ENCODE measurements around the gene WASF2.

Gene WASF2

GRCh38 chr1:27398405-27399149 is 91.4 kb downstream of the WASF2 start:
- Histone ChIP-seq H3K4me3 (ENCODE audit: insufficient read depth in 1 of 2, low read depth in 1 of 2, low read length in 2 of 2) (no peak overlapping the region), H2BK12ac (ENCODE audit: low read length in 2 of 2) (no peak overlapping the region)

GRCh38 chr1:27397749-27398148 is 92.2 kb downstream of the WASF2 start:
- peaks cover 9% of the 10 kb centered on the region for H3K79me1 ChIP-seq (replicated peaks; ENCODE audit: low read length, poor library complexity, severe bottlenecking)
- H3K36me3 ChIP-seq (ENCODE audit: control insufficient read depth in 1 of 2, insufficient read depth in 2 of 2, low read depth in 1 of 2, low read length in 2 of 2) = peaks cover 6% of the 10 kb centered on the region in 2 experiments
- H3K14ac ChIP-seq (ENCODE audit: low read length in 2 of 2) = no peak overlapping the region
- DNase-seq = no peak
- H2AK5ac ChIP-seq (ENCODE audit: low read length, severe bottlenecking) = peak overlapping the region; percentile 4
- no peak overlapping the region for H3K9ac ChIP-seq (ENCODE audit: low read length)
- H2BK5ac ChIP-seq (ENCODE audit: low read depth, low read length, poor library complexity, severe bottlenecking) = no peak overlapping the region
- no peak overlapping the region for H2AFZ ChIP-seq (ENCODE audit: low read depth, low read length)
- peaks cover 36% of the 10 kb centered on the region for H3K4me1 ChIP-seq (ENCODE audit: control insufficient read depth, insufficient read depth, low read depth, low read length)
- no peak overlapping the region for H3K27ac ChIP-seq (ENCODE audit: low read length, poor library complexity, severe bottlenecking)
- H2BK15ac ChIP-seq (ENCODE audit: low read depth, poor library complexity, severe bottlenecking) = no peak overlapping the region
- no peak overlapping the region for H3K4me2 ChIP-seq (ENCODE audit: low read length, poor library complexity, severe bottlenecking)
- H2BK12ac ChIP-seq (ENCODE audit: low read length in 2 of 2) = no peak overlapping the region
- no peaks in the 10 kb centered on the region for H3K9me3 ChIP-seq (ENCODE audit: control insufficient read depth, low read length)
- peaks cover 0 to 3% of the 10 kb centered on the region in 2 experiments for H3K27me3 ChIP-seq (ENCODE audit: control insufficient read depth in 1 of 2, insufficient read depth in 1 of 2, low read length in 2 of 2)
- WGBS = 87% methylated on average over 7 of the region's 7 CpGs
- no peak overlapping the region for H2BK120ac ChIP-seq (ENCODE audit: low read depth, low read length)
- H3K18ac ChIP-seq (ENCODE audit: low read depth in 1 of 2, low read length in 2 of 2) = no peak overlapping the region
- no peak overlapping the region for H4K91ac ChIP-seq (ENCODE audit: low read length)
- H4K8ac ChIP-seq (ENCODE audit: low read length) = peak overlapping the region; percentile 14
- no peak overlapping the region for H3K4me3 ChIP-seq (ENCODE audit: insufficient read depth in 1 of 2, low read depth in 1 of 2, low read length in 2 of 2)
- H3K4ac ChIP-seq (ENCODE audit: low read depth in 1 of 2, low read length in 2 of 2) = no peak overlapping the region
- H3K23ac ChIP-seq (ENCODE audit: low read length in 2 of 2) = no peak overlapping the region

More at GRCh38 chr1:27398405-27399149, 91.4 kb downstream of the WASF2 start:
- Histone ChIP-seq H3K4ac (ENCODE audit: low read depth in 1 of 2, low read length in 2 of 2) (no peak overlapping the region), H4K8ac (ENCODE audit: low read length) (no peak overlapping the region), H3K18ac (ENCODE audit: low read depth in 1 of 2, low read length in 2 of 2) (no peak overlapping the region), H3K9ac (ENCODE audit: low read length) (peak overlapping the region; percentile 66), H3K79me1 (replicated peaks; ENCODE audit: low read length, poor library complexity, severe bottlenecking) (peaks cover 6% of the 10 kb centered on the region), H2AK5ac (ENCODE audit: low read length, severe bottlenecking) (no peak overlapping the region), H4K91ac (ENCODE audit: low read length) (no peak overlapping the region), H2BK15ac (ENCODE audit: low read depth, poor library complexity, severe bottlenecking) (peak overlapping the region; percentile 82), H2AFZ (ENCODE audit: low read depth, low read length) (no peak overlapping the region), H3K4me1 (ENCODE audit: control insufficient read depth, insufficient read depth, low read depth, low read length) (peaks cover 37% of the 10 kb centered on the region), H3K14ac (ENCODE audit: low read length in 2 of 2) (no peak overlapping the region), H3K4me2 (ENCODE audit: low read length, poor library complexity, severe bottlenecking) (no peak overlapping the region), H3K23ac (ENCODE audit: low read length in 2 of 2) (no peak overlapping the region), H3K36me3 (ENCODE audit: control insufficient read depth in 1 of 2, insufficient read depth in 2 of 2, low read depth in 1 of 2, low read length in 2 of 2) (peaks cover 6 to 11% of the 10 kb centered on the region in 2 experiments), H2BK120ac (ENCODE audit: low read depth, low read length) (no peak overlapping the region), H3K9me3 (ENCODE audit: control insufficient read depth, low read length) (no peaks in the 10 kb centered on the region), H3K27me3 (ENCODE audit: control insufficient read depth in 1 of 2, insufficient read depth in 1 of 2, low read length in 2 of 2) (peaks cover 0 to 3% of the 10 kb centered on the region in 2 experiments), H2BK5ac (ENCODE audit: low read depth, low read length, poor library complexity, severe bottlenecking) (no peak overlapping the region), H3K27ac (ENCODE audit: low read length, poor library complexity, severe bottlenecking) (no peak overlapping the region)
- 89% methylated on average over 4 of the region's 4 CpGs for WGBS
- DNase-seq = no peak

DNA sequence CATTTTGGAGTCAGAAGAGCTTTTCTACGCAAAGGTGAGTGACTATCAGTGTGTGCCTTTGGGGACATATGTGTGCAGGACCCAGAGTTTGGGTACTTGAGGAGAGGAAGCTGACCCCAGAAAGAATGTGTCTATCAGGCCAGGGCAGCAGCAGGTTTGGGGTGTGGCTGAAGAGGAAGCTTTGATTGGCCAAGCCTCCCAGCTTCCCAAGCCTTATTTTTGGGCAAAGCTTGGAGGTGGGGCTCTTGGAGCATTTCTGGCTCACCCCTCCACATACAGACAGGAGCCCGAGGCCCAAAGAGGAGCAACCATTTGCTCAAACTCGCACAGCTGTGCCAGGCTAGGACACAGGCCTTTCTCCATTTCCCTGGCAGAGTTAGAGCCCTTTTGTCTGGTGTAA is 92.9 kb downstream of the WASF2 start:
- Histone ChIP-seq H3K14ac (ENCODE audit: low read length in 2 of 2) (no peak overlapping the region), H3K4ac (ENCODE audit: low read depth in 1 of 2, low read length in 2 of 2) (no peak overlapping the region), H2BK15ac (ENCODE audit: low read depth, poor library complexity, severe bottlenecking) (no peak overlapping the region), H2BK120ac (ENCODE audit: low read depth, low read length) (no peak overlapping the region), H2AK5ac (ENCODE audit: low read length, severe bottlenecking) (no peak overlapping the region), H4K8ac (ENCODE audit: low read length) (no peak overlapping the region), H2BK12ac (ENCODE audit: low read length in 2 of 2) (no peak overlapping the region), H3K23ac (ENCODE audit: low read length in 2 of 2) (no peak overlapping the region), H3K9ac (ENCODE audit: low read length) (no peak overlapping the region), H3K4me1 (ENCODE audit: control insufficient read depth, insufficient read depth, low read depth, low read length) (peaks cover 33% of the 10 kb centered on the region), H3K4me3 (ENCODE audit: insufficient read depth in 1 of 2, low read depth in 1 of 2, low read length in 2 of 2) (no peak overlapping the region), H2BK5ac (ENCODE audit: low read depth, low read length, poor library complexity, severe bottlenecking) (no peak overlapping the region), H2AFZ (ENCODE audit: low read depth, low read length) (no peak overlapping the region), H3K4me2 (ENCODE audit: low read length, poor library complexity, severe bottlenecking) (no peak overlapping the region), H3K18ac (ENCODE audit: low read depth in 1 of 2, low read length in 2 of 2) (no peak overlapping the region), H3K9me3 (ENCODE audit: control insufficient read depth, low read length) (no peaks in the 10 kb centered on the region), H3K27me3 (ENCODE audit: control insufficient read depth in 1 of 2, insufficient read depth in 1 of 2, low read length in 2 of 2) (peaks cover 0 to 3% of the 10 kb centered on the region in 2 experiments), H3K36me3 (ENCODE audit: control insufficient read depth in 1 of 2, insufficient read depth in 2 of 2, low read depth in 1 of 2, low read length in 2 of 2) (peaks cover 6% of the 10 kb centered on the region in 2 experiments), H3K27ac (ENCODE audit: low read length, poor library complexity, severe bottlenecking) (no peak overlapping the region), H4K91ac (ENCODE audit: low read length) (no peak overlapping the region), H3K79me1 (replicated peaks; ENCODE audit: low read length, poor library complexity, severe bottlenecking) (peaks cover 10% of the 10 kb centered on the region)
- DNase-seq = no peak
- WGBS = 95% methylated on average over 3 of the region's 3 CpGs

DNA sequence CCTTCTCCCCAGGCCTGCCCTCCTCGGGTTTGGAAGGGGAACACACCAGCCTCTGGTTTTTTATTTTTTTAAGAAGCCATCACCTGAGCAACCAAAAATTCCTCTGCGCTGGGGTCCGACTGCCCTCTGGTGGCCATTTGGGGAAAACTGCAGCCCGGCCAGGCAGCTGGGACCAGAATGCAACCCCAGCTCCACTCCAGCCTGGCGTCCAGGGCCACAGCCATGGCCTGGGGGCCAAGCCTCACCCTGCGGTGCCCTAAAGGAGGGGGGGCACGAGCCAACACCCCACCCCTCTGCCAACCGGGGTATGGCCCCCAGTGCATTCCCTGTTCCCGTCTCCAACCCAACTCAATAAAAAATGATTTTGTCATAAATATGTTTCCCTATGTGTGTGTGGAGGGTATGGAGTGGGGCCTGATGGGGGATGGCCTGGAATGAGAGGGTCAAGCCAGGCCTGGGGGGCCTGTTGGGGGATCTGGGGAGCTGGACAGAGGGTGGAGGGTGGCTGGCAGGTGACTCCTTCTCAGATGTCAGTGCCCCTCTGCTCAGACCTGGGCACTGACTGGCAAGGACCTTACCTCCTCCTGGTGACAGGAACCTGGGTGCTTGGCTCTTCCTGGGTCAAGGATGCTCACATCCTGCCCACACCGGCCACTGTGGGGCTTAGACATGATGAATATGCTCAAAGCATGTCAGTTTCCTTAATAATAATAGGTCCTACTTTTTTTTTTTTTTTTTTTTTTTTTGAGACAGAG is 94.3 kb downstream of the WASF2 start:
- Histone ChIP-seq H3K14ac (ENCODE audit: low read length in 2 of 2) (no peak overlapping the region), H3K18ac (ENCODE audit: low read depth in 1 of 2, low read length in 2 of 2) (peak overlapping the region in 1 of 2 experiments; percentile 46), H2AFZ (ENCODE audit: low read depth, low read length) (no peak overlapping the region), H4K91ac (ENCODE audit: low read length) (no peak overlapping the region), H3K4me3 (ENCODE audit: insufficient read depth in 1 of 2, low read depth in 1 of 2, low read length in 2 of 2) (no peak overlapping the region), H2BK5ac (ENCODE audit: low read depth, low read length, poor library complexity, severe bottlenecking) (no peak overlapping the region), H3K9ac (ENCODE audit: low read length) (peak overlapping the region; percentile 75), H2BK12ac (ENCODE audit: low read length in 2 of 2) (peak overlapping the region in 1 of 2 experiments; percentile 33), H3K27me3 (ENCODE audit: control insufficient read depth in 1 of 2, insufficient read depth in 1 of 2, low read length in 2 of 2) (peaks cover 0 to 11% of the 10 kb centered on the region in 2 experiments), H2BK120ac (ENCODE audit: low read depth, low read length) (no peak overlapping the region), H3K9me3 (ENCODE audit: control insufficient read depth, low read length) (no peaks in the 10 kb centered on the region), H3K4me1 (ENCODE audit: control insufficient read depth, insufficient read depth, low read depth, low read length) (peaks cover 33% of the 10 kb centered on the region), H3K79me1 (replicated peaks; ENCODE audit: low read length, poor library complexity, severe bottlenecking) (peaks cover 10% of the 10 kb centered on the region), H3K27ac (ENCODE audit: low read length, poor library complexity, severe bottlenecking) (no peak overlapping the region), H3K23ac (ENCODE audit: low read length in 2 of 2) (no peak overlapping the region), H2BK15ac (ENCODE audit: low read depth, poor library complexity, severe bottlenecking) (no peak overlapping the region), H3K36me3 (ENCODE audit: control insufficient read depth in 1 of 2, insufficient read depth in 2 of 2, low read depth in 1 of 2, low read length in 2 of 2) (peaks cover 0 to 6% of the 10 kb centered on the region in 2 experiments), H3K4me2 (ENCODE audit: low read length, poor library complexity, severe bottlenecking) (no peak overlapping the region), H2AK5ac (ENCODE audit: low read length, severe bottlenecking) (peak overlapping the region; percentile 77), H3K4ac (ENCODE audit: low read depth in 1 of 2, low read length in 2 of 2) (no peak overlapping the region), H4K8ac (ENCODE audit: low read length) (peak overlapping the region; percentile 12)
- DNase-seq = peak; percentile 59
- WGBS = 2% methylated on average over 6 of the region's 10 CpGs

Measured in mesenchymal stem cell (in vitro differentiated cells and primary cell).